GM19455 (cell line): ENCODE results near the gene UQCC5.

Experiments
- ATAC-seq: cut with Tn5 transposase; IDR thresholded peaks from one replicate; pipeline ENCODE4 v1.9.1; 2021; ENCODE audit not compliant: unreplicated experiment

UQCC5 gene, protein sequence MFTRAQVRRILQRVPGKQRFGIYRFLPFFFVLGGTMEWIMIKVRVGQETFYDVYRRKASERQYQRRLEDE

DNA sequence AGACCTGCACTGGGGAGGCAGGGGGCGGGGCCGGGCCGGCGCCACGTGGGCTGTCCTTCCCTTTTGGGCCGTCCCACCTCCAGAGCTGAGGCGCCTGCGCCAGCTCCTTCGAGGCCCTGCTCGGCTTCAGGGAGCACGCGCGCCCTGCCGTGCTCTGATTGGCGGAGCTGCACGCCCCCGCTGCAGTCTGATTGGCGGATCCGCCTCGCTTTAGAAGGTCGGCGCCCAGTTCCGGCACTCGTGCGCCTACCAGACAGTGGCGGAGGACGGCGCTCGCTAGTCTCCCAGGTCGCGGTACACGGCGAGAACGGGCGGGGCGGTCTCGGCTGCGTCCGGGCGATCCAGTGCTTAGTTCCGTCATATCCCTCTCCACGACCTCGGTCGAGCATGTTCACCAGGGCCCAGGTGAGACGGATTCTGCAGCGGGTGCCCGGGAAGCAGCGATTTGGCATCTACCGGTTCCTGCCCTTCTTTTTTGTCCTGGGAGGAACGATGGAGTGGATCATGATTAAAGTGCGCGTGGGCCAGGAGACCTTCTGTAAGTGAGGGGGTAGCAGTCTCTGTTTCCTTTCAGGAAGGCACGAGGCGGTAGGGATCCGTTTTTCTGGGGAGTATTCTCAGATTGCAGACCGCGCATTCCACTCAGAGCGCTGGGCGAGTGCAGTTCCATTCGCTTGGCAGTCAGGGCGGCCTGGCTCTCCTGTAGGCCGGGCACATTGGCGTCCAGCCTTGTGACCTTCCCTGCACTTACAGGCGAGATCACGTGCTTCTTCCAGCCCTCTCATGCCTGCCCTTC lies at the start of gene UQCC5:
Gene UQCC5, plus strand, starts transcription at position 237 of the 796 bp plus-strand sequence. Its CDS starts 151 bp downstream, at position 388.
- ATAC-seq = peak; percentile 81

DNA sequence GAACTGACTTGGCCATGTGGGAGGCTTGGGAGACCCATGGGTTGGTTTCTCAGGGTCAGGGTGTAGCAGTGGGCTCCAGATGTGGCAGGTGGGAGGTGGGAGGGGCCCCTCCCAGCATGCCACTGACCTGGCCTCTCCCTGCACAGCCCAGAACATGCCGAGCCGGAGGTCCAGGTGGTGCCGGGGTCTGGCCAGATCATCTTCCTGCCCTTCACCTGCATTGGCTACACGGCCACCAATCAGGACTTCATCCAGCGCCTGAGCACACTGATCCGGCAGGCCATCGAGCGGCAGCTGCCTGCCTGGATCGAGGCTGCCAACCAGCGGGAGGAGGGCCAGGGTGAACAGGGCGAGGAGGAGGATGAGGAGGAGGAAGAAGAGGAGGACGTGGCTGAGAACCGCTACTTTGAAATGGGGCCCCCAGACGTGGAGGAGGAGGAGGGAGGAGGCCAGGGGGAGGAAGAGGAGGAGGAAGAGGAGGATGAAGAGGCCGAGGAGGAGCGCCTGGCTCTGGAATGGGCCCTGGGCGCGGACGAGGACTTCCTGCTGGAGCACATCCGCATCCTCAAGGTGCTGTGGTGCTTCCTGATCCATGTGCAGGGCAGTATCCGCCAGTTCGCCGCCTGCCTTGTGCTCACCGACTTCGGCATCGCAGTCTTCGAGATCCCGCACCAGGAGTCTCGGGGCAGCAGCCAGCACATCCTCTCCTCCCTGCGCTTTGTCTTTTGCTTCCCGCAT lies 49.2 kb upstream of the UQCC5 start:
- no peak for ATAC-seq

DNA sequence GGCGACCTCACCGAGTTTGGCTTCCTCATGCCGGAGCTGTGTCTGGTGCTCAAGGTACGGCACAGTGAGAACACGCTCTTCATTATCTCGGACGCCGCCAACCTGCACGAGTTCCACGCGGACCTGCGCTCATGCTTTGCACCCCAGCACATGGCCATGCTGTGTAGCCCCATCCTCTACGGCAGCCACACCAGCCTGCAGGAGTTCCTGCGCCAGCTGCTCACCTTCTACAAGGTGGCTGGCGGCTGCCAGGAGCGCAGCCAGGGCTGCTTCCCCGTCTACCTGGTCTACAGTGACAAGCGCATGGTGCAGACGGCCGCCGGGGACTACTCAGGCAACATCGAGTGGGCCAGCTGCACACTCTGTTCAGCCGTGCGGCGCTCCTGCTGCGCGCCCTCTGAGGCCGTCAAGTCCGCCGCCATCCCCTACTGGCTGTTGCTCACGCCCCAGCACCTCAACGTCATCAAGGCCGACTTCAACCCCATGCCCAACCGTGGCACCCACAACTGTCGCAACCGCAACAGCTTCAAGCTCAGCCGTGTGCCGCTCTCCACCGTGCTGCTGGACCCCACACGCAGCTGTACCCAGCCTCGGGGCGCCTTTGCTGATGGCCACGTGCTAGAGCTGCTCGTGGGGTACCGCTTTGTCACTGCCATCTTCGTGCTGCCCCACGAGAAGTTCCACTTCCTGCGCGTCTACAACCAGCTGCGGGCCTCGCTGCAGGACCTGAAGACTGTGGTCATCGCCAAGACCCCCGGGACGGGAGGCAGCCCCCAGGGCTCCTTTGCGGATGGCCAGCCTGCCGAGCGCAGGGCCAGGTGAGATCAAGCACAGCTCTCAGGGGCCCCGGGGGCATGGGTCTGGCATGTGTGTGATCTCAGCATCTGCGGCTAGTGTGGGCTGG lies 48.4 kb upstream of the UQCC5 start:
- no peak for ATAC-seq

DNA sequence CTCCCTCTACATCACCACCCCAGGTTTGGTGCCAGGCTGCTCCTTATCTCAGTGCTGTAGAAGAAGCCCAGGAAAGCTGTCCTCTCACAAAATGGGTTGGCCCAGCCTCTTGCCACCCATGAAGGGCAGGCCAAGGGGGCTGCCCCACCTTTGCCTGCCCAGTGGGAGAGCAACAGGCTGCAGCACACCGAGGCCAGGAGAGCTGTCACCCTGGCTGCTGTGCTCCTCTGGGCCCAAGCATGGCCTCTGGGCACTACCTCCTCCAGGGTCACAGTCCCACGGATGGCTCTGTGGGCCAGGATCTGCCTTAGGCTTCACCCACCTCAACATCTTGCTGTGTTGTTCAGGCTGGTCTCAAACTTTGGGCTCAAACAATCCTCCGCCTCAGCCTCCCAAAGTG lies 47.7 kb upstream of the UQCC5 start:
- no peak for ATAC-seq

DNA sequence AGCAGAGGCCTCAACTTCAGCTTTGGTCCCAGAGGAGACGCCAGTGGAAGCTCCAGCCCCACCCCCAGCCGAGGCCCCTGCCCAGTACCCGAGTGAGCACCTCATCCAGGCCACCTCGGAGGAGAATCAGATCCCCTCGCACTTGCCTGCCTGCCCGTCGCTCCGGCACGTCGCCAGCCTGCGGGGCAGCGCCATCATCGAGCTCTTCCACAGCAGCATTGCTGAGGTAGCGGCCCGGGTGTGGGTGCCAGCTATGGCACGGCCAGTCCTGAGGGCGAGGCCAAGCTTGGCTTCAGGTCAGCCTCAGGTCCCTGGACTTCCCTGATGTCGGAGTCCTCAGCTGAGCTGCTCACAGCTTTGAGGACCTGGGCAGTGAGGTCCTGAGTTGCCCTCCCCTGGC lies 47.0 kb upstream of the UQCC5 start:
- no peak for ATAC-seq

DNA sequence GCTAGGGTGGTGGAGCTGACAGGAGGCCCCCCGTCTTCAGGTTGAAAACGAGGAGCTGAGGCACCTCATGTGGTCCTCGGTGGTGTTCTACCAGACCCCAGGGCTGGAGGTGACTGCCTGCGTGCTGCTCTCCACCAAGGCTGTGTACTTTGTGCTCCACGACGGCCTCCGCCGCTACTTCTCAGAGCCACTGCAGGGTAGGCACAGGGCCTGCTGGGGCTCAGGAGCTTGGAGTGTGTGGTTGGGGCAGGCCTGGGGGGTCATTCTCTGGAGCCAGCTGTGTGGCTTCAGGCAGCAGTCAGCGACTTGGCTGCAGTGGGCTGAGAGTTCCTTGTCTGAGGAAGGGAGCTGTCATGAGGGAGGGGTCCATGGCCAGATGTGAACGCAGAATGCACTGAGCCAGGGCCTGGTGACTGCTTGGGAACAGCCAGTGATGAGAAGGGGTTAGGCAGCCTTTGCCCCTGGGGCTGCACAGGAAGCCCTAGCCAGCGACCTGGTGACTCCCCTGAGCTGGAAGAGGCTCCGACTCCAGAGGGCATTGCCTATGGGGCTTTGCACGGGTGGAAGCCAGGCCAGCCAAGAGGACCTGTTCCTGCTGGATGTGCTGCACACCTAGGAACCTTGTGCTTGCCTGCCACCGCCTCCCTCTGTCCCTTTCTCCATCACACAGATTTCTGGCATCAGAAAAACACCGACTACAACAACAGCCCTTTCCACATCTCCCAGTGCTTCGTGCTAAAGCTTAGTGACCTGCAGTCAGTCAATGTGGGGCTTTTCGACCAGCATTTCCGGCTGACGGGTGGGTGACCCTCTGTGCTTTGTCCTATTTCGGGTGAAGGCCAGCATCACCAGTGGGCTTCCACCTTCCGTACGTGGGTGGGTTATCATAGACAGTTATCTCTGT lies 46.1 kb upstream of the UQCC5 start:
- no peak for ATAC-seq

DNA sequence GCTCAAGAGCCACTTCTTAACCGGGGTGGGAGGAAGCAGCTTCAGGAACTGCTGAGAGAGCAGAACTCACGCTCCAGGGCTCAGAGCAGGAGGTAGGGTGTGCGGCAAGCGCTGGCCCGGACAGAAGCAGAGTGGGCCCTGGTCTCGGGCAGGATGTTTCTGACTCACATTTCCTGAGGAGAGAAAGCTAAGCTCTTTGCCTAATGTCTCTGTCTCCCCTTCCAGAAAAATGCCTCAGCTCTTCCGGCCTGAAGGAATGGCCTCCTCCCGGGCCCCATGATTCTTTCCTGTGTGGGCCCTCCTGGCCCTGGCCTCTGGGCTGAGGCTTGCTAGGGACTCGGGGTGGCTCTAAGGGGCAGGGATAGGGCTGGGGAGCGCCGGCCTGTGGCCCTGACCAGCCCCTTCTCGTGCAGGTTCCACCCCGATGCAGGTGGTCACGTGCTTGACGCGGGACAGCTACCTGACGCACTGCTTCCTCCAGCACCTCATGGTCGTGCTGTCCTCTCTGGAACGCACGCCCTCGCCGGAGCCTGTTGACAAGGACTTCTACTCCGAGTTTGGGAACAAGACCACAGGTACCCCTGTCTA lies 45.4 kb upstream of the UQCC5 start:
- ATAC-seq = no peak

DNA sequence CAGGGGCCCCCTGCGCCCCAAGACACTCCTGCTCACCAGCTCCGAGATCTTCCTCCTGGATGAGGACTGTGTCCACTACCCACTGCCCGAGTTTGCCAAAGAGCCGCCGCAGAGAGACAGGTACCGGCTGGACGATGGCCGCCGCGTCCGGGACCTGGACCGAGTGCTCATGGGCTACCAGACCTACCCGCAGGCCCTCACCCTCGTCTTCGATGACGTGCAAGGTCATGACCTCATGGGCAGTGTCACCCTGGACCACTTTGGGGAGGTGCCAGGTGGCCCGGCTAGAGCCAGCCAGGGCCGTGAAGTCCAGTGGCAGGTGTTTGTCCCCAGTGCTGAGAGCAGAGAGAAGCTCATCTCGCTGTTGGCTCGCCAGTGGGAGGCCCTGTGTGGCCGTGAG lies 44.3 kb upstream of the UQCC5 start:
- no peak for ATAC-seq

DNA sequence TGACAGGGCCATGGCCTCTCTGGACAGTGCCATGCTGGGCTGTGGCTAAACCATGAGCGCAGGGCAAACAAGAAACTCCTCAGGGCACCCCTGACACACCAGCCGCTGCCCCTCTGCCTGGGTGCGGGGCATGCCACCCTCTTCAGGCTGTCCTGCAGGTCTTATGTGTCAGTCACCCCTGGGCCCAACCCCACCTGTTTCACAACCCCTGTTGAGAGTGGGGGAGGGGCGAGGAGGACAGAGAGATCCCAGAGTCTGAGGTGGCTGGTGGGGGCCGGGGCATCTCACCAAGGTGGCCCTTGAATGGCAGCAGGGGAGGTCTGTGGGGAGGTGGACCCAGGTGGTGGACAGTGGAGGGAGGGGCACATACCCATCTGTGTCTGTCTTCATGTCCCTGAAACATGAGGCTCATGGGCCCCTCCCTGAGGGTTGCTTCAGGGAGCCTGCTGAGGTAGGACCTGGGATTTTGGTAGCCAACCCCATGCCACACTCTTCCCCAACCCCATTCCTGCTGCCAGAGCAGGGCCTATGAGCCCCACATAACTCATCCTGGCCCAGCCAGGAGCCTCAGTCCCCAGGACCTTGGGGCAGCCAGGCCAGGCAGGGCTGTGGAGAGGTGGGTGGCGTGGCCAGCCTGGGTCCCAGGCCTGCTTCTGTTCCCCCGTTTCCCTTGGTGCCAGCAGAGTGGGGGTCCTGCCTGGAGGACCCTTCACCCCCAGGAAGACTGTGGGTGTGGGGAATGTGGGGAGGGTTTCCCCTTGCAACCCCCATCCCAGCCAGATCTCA lies 43.0 kb upstream of the UQCC5 start:
- no peak for ATAC-seq

DNA sequence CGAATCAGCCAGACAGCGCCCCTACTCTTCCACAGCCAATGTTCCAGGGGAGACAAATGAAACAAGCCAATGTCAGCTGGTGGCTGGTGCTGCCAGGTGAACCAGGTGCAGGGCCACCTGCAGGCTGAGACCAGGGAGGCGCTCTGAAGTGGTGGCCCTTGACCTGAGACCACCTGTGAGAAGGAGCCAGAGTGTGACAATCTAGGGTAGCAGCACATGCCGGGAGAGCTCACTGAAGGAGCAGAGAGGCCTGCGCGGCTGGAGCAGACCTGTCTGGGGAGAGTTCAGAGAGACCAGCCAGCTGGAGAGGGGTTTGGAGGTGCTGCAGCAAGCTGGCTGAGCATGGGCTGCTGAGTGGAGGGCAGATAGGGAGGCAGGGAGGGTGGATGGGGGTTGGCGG lies 42.0 kb upstream of the UQCC5 start:
- ATAC-seq = no peak

DNA sequence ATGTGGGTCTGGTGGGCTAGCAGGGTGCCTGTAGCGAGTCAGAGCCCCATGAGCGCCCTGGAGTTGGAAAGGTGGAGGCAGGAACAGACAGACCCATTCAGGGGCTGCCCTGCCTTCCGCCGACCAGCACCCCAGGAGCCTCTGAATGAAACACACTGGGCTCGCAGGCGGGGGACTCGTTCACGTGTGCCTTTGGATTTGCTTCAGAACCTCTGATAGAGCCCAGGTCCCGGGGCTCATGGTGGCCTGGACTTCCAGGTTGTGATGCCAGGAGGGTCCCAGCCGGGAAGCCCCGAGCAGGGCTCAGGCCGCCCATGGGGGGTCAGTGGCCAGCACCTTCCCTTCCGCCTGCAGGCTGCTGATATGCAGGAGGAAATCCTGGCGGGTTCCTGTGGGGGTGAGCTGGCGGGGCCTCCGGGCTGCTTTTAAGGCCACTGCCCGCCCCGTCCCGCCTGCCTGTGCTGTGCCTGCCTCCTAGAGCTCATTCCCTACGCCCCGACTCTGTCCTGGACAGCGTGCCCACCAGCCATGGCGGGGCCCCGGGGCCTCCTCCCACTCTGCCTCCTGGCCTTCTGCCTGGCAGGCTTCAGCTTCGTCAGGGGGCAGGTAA lies 41.4 kb upstream of the UQCC5 start, which contains the start of gene STAB1:
Gene STAB1, plus strand, starts transcription at position 453 of the 610 bp plus-strand sequence. Its CDS starts 76 bp downstream, at position 529.
- no peak for ATAC-seq

DNA sequence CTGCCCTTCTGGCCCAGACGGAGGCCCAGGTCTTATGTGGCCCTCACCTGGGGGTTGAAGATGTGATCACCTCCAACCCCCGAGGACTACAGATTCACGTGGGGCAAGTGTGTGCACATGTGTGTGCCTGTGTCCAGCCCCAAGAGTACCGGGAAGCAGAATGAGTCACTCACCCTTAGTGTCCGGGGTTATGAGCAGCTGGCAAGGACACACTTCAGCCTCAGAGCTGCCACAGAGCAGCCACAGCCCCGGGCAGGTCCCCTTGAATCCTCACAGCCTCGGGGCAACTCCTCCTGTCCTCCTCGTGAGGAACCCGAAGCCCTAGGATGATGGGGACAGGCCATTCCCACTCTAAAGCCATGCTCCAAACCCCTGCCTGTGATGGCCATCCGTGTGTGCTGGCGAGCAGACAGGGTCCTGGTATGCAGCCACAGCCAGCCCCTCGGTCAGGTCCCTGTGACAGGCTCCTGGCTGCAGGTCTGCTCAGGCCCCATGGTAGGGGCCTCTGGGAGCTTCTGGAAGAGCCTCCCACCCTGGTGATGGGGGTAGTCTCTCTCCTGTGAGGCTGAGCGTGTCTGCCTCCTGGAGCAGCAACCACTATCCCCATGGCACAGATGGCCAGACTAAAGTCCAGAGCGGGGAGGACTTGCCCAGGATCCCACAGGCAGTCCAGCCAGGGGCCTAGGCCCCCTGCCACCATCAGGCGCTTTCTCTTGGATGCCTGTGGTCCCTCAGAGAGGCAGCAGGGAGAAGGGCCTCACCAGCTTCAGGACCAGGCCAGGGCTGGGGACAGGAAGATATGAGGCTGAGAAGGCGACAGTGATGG lies 40.4 kb upstream of the UQCC5 start:
- no peak for ATAC-seq

DNA sequence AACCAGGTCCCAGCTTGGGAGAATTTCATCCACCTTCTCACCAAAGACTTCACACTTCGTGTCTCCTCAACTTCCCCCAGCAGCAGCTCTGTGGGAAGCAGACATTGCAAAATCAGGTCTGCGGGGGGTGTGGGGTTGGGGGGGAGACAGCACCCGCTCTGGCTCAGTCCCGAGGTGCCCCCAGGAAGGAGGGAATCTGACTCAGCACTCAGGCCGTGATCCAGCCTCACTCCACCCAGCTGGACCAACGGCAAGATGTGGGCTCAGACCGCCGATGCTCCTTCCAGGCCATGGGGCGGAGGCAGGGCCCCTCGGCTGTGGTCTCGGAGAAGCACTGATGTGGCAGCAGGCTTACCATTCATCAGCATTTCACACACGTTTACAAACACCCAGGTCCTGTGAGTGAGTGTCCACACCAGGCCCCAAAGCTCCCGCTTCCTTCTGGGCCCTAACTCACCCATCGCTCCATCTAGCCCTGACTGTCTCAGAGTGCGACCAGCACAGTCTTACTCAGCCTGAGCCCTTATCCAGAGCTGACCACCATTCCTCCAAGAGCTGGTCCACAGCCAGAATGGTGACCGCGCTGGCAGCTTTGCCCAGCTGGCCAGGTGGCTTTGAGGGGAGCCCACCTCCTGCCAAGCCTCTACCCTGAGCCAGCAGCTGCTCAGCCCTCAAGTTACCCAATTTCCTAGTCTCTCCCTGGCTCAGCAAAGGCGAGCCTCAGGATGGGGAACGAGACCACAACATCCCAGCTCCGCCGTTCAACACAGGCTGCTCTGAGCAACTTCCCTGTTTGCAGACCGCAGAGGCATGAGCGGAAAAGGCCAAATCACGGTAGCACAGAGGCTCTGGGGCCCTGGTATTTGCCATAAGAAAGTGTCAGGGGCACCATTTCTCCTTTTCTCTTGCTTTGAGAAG lies 38.0 kb upstream of the UQCC5 start:
- ATAC-seq = no peak

DNA sequence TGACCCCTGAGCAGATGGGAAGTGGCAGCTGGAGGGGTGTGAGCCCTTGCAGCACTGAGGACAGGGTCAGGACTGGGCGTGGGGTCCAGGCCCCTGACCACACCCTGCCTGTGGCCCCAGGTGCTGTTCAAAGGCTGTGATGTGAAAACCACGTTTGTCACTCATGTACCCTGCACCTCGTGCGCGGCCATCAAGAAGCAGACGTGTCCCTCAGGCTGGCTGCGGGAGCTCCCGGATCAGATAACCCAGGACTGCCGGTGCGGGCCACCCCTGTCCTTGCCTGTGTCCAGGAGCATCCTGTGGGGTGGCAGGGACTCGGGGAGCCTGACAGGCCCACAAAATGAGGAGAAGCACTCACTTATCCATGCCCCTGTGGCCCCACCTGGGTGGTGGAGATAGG lies 35.4 kb upstream of the UQCC5 start:
- no peak for ATAC-seq

DNA sequence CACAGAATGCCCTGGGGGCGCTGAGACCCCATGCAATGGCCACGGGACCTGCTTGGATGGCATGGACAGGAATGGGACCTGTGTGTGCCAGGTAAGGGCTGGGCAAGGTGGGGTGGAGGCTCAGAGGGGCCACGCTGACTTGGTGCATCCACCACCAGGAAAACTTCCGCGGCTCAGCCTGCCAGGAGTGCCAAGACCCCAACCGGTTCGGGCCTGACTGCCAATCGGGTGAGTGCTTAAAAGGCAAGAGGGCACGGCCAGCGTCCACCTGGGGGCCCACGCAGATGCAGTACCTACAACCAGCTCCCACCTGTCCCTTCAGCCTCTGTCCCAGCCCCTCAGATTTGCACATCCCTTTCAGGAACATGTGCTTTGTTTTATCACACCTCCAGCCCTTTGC lies 34.4 kb upstream of the UQCC5 start:
- ATAC-seq = no peak

DNA sequence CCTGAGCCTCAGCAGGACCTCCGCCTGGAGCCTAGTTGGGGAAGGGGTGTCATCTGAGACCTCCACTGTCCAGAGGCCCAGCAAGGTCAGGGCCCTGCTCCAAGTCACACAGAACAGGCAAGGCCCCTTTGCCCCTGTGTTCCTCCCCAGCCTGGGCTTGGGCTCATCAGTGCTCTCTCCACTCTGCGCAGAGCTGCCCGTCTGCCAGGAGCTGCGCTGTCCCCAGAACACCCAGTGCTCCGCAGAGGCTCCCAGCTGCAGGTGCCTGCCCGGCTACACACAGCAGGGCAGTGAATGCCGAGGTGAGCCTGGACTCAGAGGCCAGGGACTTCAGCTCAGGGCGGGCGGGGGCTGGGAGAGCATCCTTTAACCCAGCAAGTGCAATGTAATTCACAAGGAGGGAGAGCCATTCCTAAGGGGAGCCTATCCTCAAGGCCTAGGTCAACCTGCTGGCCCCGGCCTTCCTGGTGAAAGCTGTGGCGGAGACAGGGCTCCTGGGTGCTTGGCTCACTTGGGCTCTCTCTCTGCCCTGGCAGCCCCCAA lies 33.5 kb upstream of the UQCC5 start:
- ATAC-seq = no peak
